HG03354 (cell line): ENCODE results near the gene HSPA12A.

ENCODE experiments used
- ATAC-seq: cut with Tn5 transposase; IDR thresholded peaks from one replicate; pipeline ENCODE4 v1.9.1; 2021; ENCODE audit warnings: mild to moderate bottlenecking; ENCODE audit not compliant: unreplicated experiment, poor library complexity, severe bottlenecking

Gene HSPA12A

GRCh38 chr10:116699471-116700150, 42.8 kb downstream of the HSPA12A start:
- no peak for ATAC-seq

GRCh38 chr10:116699049-116699448, 43.3 kb downstream of the HSPA12A start:
- no peak for ATAC-seq

- no peak for ATAC-seq
Observed at GRCh38 chr10:116698364-116698763, 44.0 kb downstream of the HSPA12A start.

- no peak for ATAC-seq
Observed at GRCh38 chr10:116697816-116698215, 44.5 kb downstream of the HSPA12A start.

- no peak for ATAC-seq
Observed at GRCh38 chr10:116696919-116697318, 45.4 kb downstream of the HSPA12A start.

- no peak for ATAC-seq
Observed at GRCh38 chr10:116694927-116695268, 47.5 kb downstream of the HSPA12A start.

- no peak for ATAC-seq
Observed at GRCh38 chr10:116694243-116694926, 48.0 kb downstream of the HSPA12A start.

GRCh38 chr10:116692225-116692624, 50.1 kb downstream of the HSPA12A start:
- ATAC-seq: no peak

GRCh38 chr10:116691635-116692034, 50.7 kb downstream of the HSPA12A start:
- no peak for ATAC-seq

GRCh38 chr10:116690356-116691322, 51.7 kb downstream of the HSPA12A start:
- ATAC-seq: no peak

GRCh38 chr10:116689744-116690143, 52.6 kb downstream of the HSPA12A start:
- no peak for ATAC-seq

- ATAC-seq: no peak
Observed at GRCh38 chr10:116688741-116689495, 53.4 kb downstream of the HSPA12A start.

GRCh38 chr10:116688241-116688711, 54.1 kb downstream of the HSPA12A start:
- no peak for ATAC-seq

GRCh38 chr10:116687633-116688032, 54.7 kb downstream of the HSPA12A start:
- ATAC-seq: no peak

- ATAC-seq: no peak
Observed at GRCh38 chr10:116686632-116687031, 55.7 kb downstream of the HSPA12A start.

GRCh38 chr10:116685807-116686206, 56.6 kb downstream of the HSPA12A start:
- ATAC-seq: no peak

GRCh38 chr10:116684781-116685180, 57.6 kb downstream of the HSPA12A start:
- ATAC-seq: no peak

GRCh38 chr10:116683821-116684220, 58.5 kb downstream of the HSPA12A start:
- no peak for ATAC-seq

GRCh38 chr10:116683166-116683565, 59.2 kb downstream of the HSPA12A start:
- ATAC-seq: no peak

- no peak for ATAC-seq
Observed at GRCh38 chr10:116679351-116679750, 63.0 kb downstream of the HSPA12A start.
